MM.1S (cell line): ENCODE measurements around the gene FRMD7.

Experiments used
- DNase-seq: peaks from one replicate; pipeline ENCODE4 v3.0.0-alpha.2; 2015
- H2AFZ ChIP-seq: fragments of 300-600 bp; sonication (generic); 2 replicates; pipeline ENCODE4 v1.6.0; 2016; ENCODE audit warnings: antibody characterized with exemption, low read length
- H3F3A ChIP-seq: fragments of 300-600 bp; sonication (generic); 2 replicates; pipeline ENCODE4 v1.6.1; 2016; ENCODE audit warnings: mild to moderate bottlenecking, antibody characterized with exemption, low read length, moderate library complexity, mixed read lengths; ENCODE audit not compliant: insufficient read depth
- H3K27ac ChIP-seq: fragments of 300-600 bp; sonication (generic); 2 replicates; pipeline ENCODE4 v1.5.1; 2016; ENCODE audit warnings: mild to moderate bottlenecking, low read length
- H3K27me3 ChIP-seq: fragments of 300-600 bp; sonication (generic); replicated peaks from 2 replicates; pipeline ENCODE4 v1.6.0; 2016; ENCODE audit warnings: low read length; ENCODE audit not compliant: insufficient read depth
- H3K36me3 ChIP-seq: fragments of 300-600 bp; sonication (generic); replicated peaks from 2 replicates; pipeline ENCODE4 v1.6.1; 2016; ENCODE audit warnings: mild to moderate bottlenecking, low read length, mixed read lengths; ENCODE audit not compliant: insufficient read depth
- H3K4me1 ChIP-seq: fragments of 300-600 bp; sonication (generic); 2 replicates; pipeline ENCODE4 v1.6.1; 2016; ENCODE audit warnings: low read length, mixed read lengths
- H3K4me2 ChIP-seq: fragments of 300-600 bp; sonication (generic); 2 replicates; pipeline ENCODE4 v1.6.0; 2016; ENCODE audit warnings: low read depth, low read length
- H3K4me3 ChIP-seq: fragments of 300-600 bp; sonication (generic); 2 replicates; pipeline ENCODE4 v1.5.1; 2016; ENCODE audit warnings: low read length, mixed read lengths
- H3K79me2 ChIP-seq: fragments of 300-600 bp; sonication (generic); 2 replicates; pipeline ENCODE4 v1.6.1; 2016; ENCODE audit warnings: mixed run types, low read length, mixed read lengths
- H3K9ac ChIP-seq: fragments of 300-600 bp; sonication (generic); 2 replicates; pipeline ENCODE4 v1.6.1; 2016; ENCODE audit warnings: low read length, mixed read lengths
- H3K9me2 ChIP-seq: fragments of 300-600 bp; sonication (generic); replicated peaks from 2 replicates; pipeline ENCODE4 v1.6.1; 2016; ENCODE audit warnings: mild to moderate bottlenecking, low read length, mixed read lengths; ENCODE audit not compliant: insufficient read depth
- H3K9me3 ChIP-seq: fragments of 300-600 bp; sonication (generic); replicated peaks from 2 replicates; pipeline ENCODE4 v1.6.1; 2016; ENCODE audit warnings: mild to moderate bottlenecking, low read length, mixed read lengths; ENCODE audit not compliant: insufficient read depth
- H4K20me1 ChIP-seq: fragments of 300-600 bp; sonication (generic); 2 replicates; pipeline ENCODE4 v1.6.1; 2016; ENCODE audit warnings: mild to moderate bottlenecking, low read length, moderate library complexity, mixed read lengths; ENCODE audit not compliant: insufficient read depth
- EZH2 ChIP-seq: fragments of 300-600 bp; sonication (generic); optimal IDR thresholded peaks from 2 replicates; pipeline ENCODE3; 2017; ENCODE audit warnings: low read depth, mild to moderate bottlenecking, antibody characterized with exemption, low read length, mixed read lengths
- EZH2phosphoT487 ChIP-seq: fragments of 300-600 bp; sonication (generic); IDR thresholded peaks from 2 replicates; pipeline ENCODE4 v1.6.1; 2018; ENCODE audit warnings: antibody characterized with exemption, low read length
- TF ChIP-seq, protein P1 (sequence below): fragments of 300-600 bp; sonication (generic); IDR thresholded peaks from 2 replicates; pipeline ENCODE4 v1.5.1; 2016; ENCODE audit warnings: antibody characterized with exemption, low read length, mixed read lengths

FRMD7 gene

DNA sequence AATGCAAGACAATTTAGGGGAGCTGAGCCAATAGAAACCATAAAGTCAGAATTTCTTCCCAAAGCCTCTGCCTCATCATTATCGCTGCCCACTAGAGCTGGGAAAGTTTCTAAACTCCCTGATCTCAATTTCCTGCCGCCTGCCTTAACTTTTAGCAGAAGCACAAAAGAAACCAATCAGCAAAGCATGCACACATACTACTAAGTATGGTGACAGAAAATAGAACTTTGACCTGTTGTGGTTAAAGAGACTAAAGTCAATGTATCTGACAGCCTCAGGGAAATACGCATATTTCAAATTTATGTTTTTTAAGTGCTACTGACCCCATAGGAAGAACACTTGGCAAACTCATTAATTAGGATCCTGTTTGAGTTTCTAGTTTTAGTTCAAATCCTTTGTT, 94.7 kb downstream of the FRMD7 start:
- H4K20me1 ChIP-seq, result no peaks in the 10 kb centered on the region
- H3K4me2 ChIP-seq, result no peak overlapping the region
- TF ChIP-seq, protein P1, sequence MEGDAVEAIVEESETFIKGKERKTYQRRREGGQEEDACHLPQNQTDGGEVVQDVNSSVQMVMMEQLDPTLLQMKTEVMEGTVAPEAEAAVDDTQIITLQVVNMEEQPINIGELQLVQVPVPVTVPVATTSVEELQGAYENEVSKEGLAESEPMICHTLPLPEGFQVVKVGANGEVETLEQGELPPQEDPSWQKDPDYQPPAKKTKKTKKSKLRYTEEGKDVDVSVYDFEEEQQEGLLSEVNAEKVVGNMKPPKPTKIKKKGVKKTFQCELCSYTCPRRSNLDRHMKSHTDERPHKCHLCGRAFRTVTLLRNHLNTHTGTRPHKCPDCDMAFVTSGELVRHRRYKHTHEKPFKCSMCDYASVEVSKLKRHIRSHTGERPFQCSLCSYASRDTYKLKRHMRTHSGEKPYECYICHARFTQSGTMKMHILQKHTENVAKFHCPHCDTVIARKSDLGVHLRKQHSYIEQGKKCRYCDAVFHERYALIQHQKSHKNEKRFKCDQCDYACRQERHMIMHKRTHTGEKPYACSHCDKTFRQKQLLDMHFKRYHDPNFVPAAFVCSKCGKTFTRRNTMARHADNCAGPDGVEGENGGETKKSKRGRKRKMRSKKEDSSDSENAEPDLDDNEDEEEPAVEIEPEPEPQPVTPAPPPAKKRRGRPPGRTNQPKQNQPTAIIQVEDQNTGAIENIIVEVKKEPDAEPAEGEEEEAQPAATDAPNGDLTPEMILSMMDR, result no peak
- TF ChIP-seq EZH2phosphoT487, result no peak
- TF ChIP-seq EZH2, result no peak
- H3K36me3 ChIP-seq, result no peaks in the 10 kb centered on the region
- H3F3A ChIP-seq, result no peaks in the 10 kb centered on the region
- H3K27ac ChIP-seq, result no peak overlapping the region
- no peak overlapping the region for H3K9ac ChIP-seq
- H3K4me1 ChIP-seq, result no peaks in the 10 kb centered on the region
- no peak overlapping the region for H3K4me3 ChIP-seq
- H3K9me3 ChIP-seq, result no peaks in the 10 kb centered on the region
- H3K9me2 ChIP-seq, result no peaks in the 10 kb centered on the region
- no peak for DNase-seq
- peaks cover 87% of the 10 kb centered on the region for H3K79me2 ChIP-seq
- H2AFZ ChIP-seq, result no peak overlapping the region
- no peaks in the 10 kb centered on the region for H3K27me3 ChIP-seq

DNA sequence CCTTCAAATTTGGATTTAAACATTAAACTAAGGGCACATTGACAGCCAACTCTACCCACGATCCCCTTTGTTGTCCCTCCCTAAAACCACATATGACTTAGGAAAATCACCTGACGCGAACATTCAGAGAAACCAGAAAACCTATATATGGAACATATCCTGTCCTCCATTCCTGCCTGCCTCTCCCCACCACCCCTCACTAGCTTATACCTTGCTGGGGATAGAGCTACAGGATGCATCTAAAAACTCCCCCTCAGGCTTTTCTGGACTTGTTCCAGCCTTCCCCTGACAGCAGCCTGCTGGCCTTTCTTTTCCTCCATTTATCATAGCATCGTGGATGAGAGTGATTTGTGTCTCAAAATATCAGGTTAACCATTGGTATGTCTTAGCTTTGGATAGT, 96.0 kb downstream of the FRMD7 start:
- no peak overlapping the region for H3K4me3 ChIP-seq
- no peak overlapping the region for H3K9ac ChIP-seq
- no peak for DNase-seq
- H3K27me3 ChIP-seq, result no peaks in the 10 kb centered on the region
- no peak overlapping the region for H3K27ac ChIP-seq
- no peaks in the 10 kb centered on the region for H3K4me1 ChIP-seq
- no peaks in the 10 kb centered on the region for H3K9me2 ChIP-seq
- H3K4me2 ChIP-seq, result no peak overlapping the region
- H3K9me3 ChIP-seq, result no peaks in the 10 kb centered on the region
- no peaks in the 10 kb centered on the region; the same call in 1 of the 2 replicates for H4K20me1 ChIP-seq
- no peaks in the 10 kb centered on the region for H3F3A ChIP-seq
- H2AFZ ChIP-seq, result no peak overlapping the region
- TF ChIP-seq, protein P1, result no peak
- no peaks in the 10 kb centered on the region for H3K36me3 ChIP-seq
- H3K79me2 ChIP-seq, result peaks cover 90% of the 10 kb centered on the region

DNA sequence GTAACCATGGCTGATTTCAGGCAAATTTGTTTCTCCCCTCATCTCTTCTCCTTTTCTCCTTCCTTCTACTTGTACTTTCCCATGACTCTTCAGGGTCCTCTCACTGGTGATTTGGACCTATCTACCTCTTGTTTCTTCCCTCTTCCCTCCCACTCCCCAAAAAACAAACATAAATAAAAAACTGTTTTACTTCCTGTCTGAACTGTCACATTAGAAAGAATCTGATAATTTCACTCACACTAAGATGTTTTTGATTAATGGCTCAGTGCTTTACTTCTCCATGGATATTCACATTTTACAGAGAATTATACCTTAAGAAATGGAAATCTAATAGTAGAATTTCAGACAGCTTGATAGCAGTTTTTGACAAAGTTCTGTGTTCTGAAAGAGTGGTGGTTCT, 97.6 kb downstream of the FRMD7 start:
- no peaks in the 10 kb centered on the region for H3K9me2 ChIP-seq
- H3K4me3 ChIP-seq, result no peak overlapping the region
- H3K4me2 ChIP-seq, result no peak overlapping the region
- H3K36me3 ChIP-seq, result no peaks in the 10 kb centered on the region
- TF ChIP-seq EZH2, result no peak
- no peak for TF ChIP-seq EZH2phosphoT487
- TF ChIP-seq, protein P1, result no peak
- H3K9ac ChIP-seq, result no peak overlapping the region
- no peak overlapping the region for H2AFZ ChIP-seq
- peaks cover 92% of the 10 kb centered on the region for H3K79me2 ChIP-seq
- H3F3A ChIP-seq, result no peaks in the 10 kb centered on the region
- no peaks in the 10 kb centered on the region; the same call in 1 of the 2 replicates for H4K20me1 ChIP-seq
- no peak for DNase-seq
- no peaks in the 10 kb centered on the region for H3K9me3 ChIP-seq
- H3K27me3 ChIP-seq, result no peaks in the 10 kb centered on the region
- no peaks in the 10 kb centered on the region for H3K4me1 ChIP-seq
- no peak overlapping the region for H3K27ac ChIP-seq
